Skeletal muscle satellite cell (primary cell): ENCODE data around the gene INPP5A.

ENCODE experiments used
- H3K27me3 ChIP-seq: 2 replicates; pipeline ENCODE4 v1.7.0; 2013; ENCODE audit warnings: low read length; ENCODE audit not compliant: control insufficient read depth, insufficient read depth
- H3K36me3 ChIP-seq: 2 replicates; pipeline ENCODE4 v1.7.0; 2013; ENCODE audit warnings: mild to moderate bottlenecking, control low read depth, low read length; ENCODE audit not compliant: insufficient read depth
- H3K4me1 ChIP-seq: 2 replicates; pipeline ENCODE4 v1.7.0; 2013; ENCODE audit warnings: low read length; ENCODE audit not compliant: control insufficient read depth, insufficient read depth
- H3K4me2 ChIP-seq: 2 replicates; pipeline ENCODE4 v1.7.0; 2013; ENCODE audit warnings: mild to moderate bottlenecking, low read length
- H3K4me3 ChIP-seq: 2 replicates; pipeline ENCODE4 v1.7.0; 2013; ENCODE audit warnings: low read length
- H3K9ac ChIP-seq: 2 replicates; pipeline ENCODE4 v1.7.0; 2013; ENCODE audit warnings: mild to moderate bottlenecking, low read depth, low read length, moderate library complexity
- H3K9me3 ChIP-seq: replicated peaks from 2 replicates; pipeline ENCODE4 v1.7.0; 2013; ENCODE audit warnings: mild to moderate bottlenecking, control low read depth, low read length

INPP5A gene

DNA sequence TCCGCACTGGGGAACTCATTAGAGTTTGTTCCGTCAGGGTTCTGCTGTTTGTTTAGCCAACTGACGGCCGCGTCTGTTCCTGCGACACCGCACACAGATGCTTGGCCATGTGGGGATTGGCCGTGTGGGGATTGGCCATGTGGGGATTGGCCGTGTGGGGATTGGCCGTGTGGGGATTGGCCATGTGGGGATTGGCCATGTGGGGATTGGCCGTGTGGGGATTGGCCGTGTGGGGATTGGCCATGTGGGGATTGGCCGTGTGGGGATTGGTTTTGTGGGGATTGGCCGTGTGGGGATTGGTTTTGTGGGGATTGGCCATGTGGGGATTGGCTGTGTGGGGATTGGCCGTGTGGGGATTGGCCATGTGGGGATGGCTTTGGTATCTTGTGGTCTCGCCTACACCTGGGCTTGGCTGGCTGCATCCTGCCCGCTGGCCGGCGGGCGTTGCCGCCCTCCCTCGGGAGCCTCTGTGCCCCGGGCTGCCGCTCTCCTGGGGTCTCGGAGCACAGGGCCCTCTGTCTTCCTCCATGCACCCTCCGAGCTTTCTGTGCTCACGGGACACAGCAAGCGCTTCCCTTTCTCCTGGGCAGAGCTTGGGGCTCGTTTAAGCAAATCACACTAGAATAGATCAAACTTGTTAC lies 185.9 kb downstream of the INPP5A start:
- no peaks in the 10 kb centered on the region for H3K27me3 ChIP-seq
- no peaks in the 10 kb centered on the region for H3K9me3 ChIP-seq
- H3K9ac ChIP-seq = no peak overlapping the region
- no peaks in the 10 kb centered on the region for H3K4me1 ChIP-seq
- no peaks in the 10 kb centered on the region for H3K36me3 ChIP-seq
- no peak overlapping the region for H3K4me3 ChIP-seq
- H3K4me2 ChIP-seq = no peak overlapping the region

DNA sequence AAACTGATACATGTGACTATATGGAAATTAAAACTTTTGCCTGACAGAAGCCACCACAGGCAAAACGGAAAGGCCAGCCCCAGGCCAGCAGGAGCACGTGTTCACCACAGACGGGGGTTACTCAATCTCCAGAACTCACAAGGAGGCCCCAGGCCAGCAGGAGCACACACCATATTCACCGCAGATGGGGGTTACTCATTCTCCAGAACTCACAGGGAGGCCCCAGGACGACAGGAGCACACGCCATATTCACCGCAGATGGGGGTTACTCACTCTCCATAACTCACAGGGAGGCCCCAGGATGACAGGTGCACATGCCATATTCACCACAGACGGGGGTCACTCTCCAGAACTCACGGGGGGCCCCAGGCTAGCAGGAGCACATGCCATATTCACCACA lies 186.9 kb downstream of the INPP5A start:
- Histone ChIP-seq H3K4me3 (no peak overlapping the region), H3K36me3 (no peaks in the 10 kb centered on the region), H3K4me2 (no peak overlapping the region), H3K27me3 (no peaks in the 10 kb centered on the region), H3K9me3 (no peaks in the 10 kb centered on the region), H3K9ac (no peak overlapping the region), H3K4me1 (no peaks in the 10 kb centered on the region)

DNA sequence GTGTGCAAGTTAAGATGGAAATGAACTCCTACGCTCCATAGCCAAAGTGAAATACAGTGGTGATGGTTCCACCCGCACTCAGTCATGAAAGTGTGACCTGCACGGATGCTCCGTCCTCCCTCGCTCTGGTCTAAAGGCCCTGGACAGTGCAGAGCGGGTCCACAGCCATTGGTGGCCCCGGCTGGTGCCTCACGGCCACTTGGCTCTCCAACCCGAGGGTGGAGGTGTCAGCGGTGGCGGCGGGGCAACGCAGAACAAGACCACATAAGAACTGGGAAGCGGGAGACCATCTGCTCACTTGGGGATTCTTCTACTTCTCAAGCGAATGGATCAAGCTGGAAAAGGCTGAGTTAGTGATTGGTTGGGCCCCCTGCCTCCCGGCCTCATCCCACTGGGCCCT lies 187.6 kb downstream of the INPP5A start:
- Histone ChIP-seq H3K4me2 (no peak overlapping the region), H3K9me3 (no peaks in the 10 kb centered on the region), H3K4me3 (no peak overlapping the region), H3K9ac (no peak overlapping the region), H3K27me3 (no peaks in the 10 kb centered on the region), H3K4me1 (no peaks in the 10 kb centered on the region), H3K36me3 (no peaks in the 10 kb centered on the region)

DNA sequence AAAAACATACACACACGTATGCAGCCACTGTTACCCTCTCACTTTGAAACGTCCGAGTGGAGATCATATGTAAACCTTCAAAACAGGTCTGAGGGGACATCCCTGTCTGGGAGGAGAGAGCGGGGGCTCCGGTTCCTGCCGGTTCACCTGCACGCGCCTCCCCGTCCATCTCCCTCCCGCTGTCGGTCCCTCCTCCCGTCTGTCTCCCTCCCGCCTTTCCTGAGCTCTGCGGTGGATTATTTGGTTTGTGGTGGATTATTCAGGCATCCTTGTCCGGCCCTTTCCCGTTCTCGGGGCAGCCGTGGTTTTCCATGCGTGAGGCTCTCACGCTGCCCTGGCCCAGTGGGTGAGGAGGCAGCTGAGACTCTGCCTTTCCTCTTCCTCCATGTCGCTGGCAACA lies 188.6 kb downstream of the INPP5A start:
- no peaks in the 10 kb centered on the region for H3K4me1 ChIP-seq
- no peak overlapping the region for H3K4me3 ChIP-seq
- H3K4me2 ChIP-seq = no peak overlapping the region
- H3K36me3 ChIP-seq = no peaks in the 10 kb centered on the region
- no peaks in the 10 kb centered on the region for H3K9me3 ChIP-seq
- H3K27me3 ChIP-seq = no peaks in the 10 kb centered on the region
- H3K9ac ChIP-seq = no peak overlapping the region

DNA sequence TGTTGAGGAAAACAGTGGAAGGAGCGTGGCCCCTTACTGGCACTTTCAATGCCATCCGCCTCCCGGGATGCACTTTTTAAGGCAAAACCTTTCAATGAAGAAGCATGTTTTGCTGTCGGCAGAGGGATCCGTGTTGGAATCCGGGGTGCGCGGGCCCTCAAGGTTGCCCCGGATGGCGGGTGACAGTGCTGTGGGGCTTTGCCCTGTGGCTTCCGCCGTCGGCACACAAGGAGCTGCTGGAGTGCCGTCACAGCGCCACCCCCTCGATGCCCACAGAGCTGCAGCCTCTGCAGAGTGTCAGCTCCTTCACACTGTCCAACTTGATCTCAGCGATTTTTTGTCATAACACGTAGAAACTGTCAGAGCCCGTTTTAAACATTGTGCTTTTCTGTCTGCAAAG lies 189.4 kb downstream of the INPP5A start:
- Histone ChIP-seq H3K4me1 (no peaks in the 10 kb centered on the region), H3K4me3 (no peak overlapping the region), H3K36me3 (no peaks in the 10 kb centered on the region), H3K4me2 (no peak overlapping the region), H3K9ac (no peak overlapping the region), H3K9me3 (no peaks in the 10 kb centered on the region), H3K27me3 (no peaks in the 10 kb centered on the region)

DNA sequence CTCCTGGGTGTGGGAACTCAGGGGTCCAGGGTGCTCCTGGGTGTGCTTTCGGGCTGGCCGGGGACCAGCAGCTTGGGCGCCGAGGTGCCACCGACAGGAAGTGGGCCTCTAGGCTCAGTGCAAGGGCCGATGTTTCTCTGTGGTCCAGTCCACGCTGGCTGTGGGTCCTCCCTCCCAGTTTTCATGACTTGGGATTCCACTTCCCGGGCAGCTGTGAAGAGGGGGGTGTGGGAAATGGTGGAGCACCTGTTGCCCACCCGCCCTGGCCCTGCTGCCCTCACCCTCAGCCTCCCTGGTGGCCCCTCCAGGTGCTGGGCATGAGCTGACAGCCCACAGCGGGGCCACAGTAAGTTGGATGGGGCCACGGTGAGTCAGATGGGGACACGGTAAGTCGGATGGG lies 189.8 kb downstream of the INPP5A start:
- no peaks in the 10 kb centered on the region for H3K27me3 ChIP-seq
- no peaks in the 10 kb centered on the region for H3K4me1 ChIP-seq
- no peak overlapping the region for H3K9ac ChIP-seq
- no peaks in the 10 kb centered on the region for H3K9me3 ChIP-seq
- H3K36me3 ChIP-seq = no peaks in the 10 kb centered on the region
- no peak overlapping the region for H3K4me3 ChIP-seq
- no peak overlapping the region for H3K4me2 ChIP-seq

DNA sequence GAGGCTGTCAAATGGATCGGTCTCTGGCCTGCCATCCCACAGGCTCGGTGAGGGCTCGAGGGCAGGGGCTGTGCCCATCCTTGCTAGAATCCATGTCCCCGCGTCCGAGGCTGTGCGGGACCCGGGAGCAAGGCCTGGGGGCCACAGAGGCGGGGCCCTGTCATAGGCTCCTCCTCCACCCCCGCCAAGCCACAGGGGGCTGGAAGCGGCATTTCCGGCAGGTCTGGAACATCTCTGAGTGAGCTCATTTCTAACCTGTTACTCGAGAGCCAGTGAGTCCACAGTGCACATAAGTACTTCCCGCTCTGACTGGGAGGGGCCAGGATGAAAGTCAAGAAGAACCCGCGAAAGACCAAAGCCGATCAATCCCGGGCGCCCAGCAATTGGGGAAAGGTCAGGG lies 190.7 kb downstream of the INPP5A start:
- Histone ChIP-seq H3K27me3 (no peaks in the 10 kb centered on the region), H3K9me3 (no peaks in the 10 kb centered on the region), H3K9ac (no peak overlapping the region), H3K4me2 (no peak overlapping the region), H3K4me1 (no peaks in the 10 kb centered on the region), H3K36me3 (no peaks in the 10 kb centered on the region), H3K4me3 (no peak overlapping the region)

DNA sequence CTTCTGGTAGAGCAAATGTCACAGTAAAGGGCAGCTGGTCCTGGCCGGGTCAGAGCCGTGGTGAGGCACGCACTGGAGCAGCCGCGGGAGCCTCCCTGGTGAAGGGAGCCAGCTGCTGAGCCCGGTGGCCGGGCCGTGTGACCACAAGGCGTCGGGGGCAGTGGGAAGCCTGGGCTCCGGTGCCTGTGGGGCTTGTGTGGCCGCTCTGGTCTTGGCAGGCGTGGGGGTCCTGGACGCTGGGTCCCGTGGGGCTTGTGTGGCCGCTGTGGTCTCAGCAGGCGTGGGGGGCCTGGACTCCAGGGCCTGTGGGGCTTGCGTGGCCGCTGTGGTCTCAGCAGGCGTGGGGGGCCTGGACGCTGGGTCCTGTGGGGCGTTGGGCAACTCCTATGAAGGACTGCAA lies 191.2 kb downstream of the INPP5A start:
- H3K36me3 ChIP-seq = no peaks in the 10 kb centered on the region
- H3K9ac ChIP-seq = no peak overlapping the region
- no peak overlapping the region for H3K4me3 ChIP-seq

DNA sequence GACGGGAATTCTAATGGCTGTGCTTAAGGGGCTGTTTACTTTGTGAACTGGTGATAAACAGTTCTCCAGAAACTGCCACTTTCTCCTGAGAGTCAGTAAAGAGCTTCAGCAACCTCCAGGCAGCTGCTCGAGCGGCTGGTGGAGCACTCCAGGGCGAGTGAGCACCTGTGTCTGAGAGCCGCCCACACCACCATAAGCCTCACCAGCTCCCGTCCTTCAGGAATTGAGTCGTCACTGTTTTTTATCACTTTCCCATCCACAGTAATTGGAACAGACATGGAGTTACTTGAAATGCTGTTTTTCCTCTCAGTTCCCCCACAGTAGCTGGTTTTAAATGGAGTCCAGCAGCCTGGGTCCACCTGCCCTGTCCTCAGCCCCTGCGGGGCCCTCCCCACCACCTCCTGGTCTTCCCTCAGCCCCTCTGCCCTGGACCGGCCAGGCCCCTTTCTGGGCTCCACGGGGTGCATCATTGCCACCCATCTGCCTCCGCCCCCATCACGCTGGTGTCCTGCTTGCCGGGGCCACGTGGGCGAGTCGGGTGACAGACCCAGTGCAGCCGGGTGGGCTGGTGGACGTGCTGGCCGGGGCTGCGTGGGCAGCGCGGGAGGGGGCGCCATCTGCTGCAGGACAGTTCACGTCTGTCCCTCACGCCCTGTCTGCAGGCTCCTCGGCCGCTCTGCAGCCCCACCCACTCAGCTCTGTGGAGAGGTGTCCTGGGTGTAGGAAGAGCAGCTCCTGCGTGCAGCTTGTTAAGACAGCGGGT lies 192.4 kb downstream of the INPP5A start:
- H3K36me3 ChIP-seq = no peaks in the 10 kb centered on the region

More for the DNA sequence above, 191.2 kb downstream of the INPP5A start:
- H3K27me3 ChIP-seq = no peaks in the 10 kb centered on the region
- no peaks in the 10 kb centered on the region for H3K9me3 ChIP-seq
- H3K4me1 ChIP-seq = no peaks in the 10 kb centered on the region
- no peak overlapping the region for H3K4me2 ChIP-seq

DNA sequence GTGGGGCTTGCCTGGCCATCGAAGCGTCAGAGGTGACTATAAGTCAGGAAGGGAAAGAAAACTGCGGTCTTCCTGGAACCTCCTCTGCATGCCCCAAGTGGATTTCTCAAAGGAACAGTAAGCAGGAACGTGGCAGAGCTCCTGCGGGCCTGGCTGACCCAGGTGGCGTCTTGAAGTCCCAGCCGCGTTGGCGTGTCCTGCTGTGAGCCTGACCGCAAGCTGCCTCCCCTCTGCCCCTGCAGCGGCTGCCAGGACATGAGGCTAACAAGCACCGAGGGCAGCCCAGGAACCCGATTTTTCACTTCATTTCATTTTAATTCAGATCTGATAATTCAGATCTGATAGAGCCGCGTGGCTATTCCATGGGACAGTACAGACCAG lies 193.0 kb downstream of the INPP5A start:
- no peaks in the 10 kb centered on the region for H3K27me3 ChIP-seq
- no peaks in the 10 kb centered on the region for H3K36me3 ChIP-seq

More for the DNA sequence above, 192.4 kb downstream of the INPP5A start:
- no peaks in the 10 kb centered on the region for H3K9me3 ChIP-seq
- no peak overlapping the region for H3K9ac ChIP-seq
- H3K4me1 ChIP-seq = no peaks in the 10 kb centered on the region
- no peaks in the 10 kb centered on the region for H3K27me3 ChIP-seq
- H3K4me3 ChIP-seq = no peak overlapping the region
- no peak overlapping the region for H3K4me2 ChIP-seq

DNA sequence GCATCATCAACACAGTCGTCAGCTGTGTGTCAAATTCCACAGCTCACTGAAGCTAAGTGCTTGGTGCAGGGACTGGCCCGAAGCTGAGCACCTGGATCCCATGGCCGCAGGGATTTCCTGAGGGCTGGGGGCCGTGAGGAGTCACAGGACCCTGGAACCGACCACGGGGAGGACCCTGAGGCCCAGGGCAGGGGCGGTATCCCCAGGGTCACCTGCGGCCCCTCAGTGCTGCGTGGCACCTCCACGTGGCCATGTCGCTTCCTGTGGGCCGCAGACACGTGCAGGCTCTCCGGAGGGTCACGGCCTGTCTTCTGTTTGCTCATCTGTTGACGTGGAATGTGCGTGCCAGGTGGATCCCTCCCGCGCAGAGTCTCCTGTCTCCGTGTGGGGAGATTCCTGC lies 194.9 kb downstream of the INPP5A start:
- H3K4me1 ChIP-seq = no peaks in the 10 kb centered on the region

More for the DNA sequence above, 193.0 kb downstream of the INPP5A start:
- Histone ChIP-seq H3K9me3 (no peaks in the 10 kb centered on the region), H3K4me1 (no peaks in the 10 kb centered on the region), H3K4me3 (no peak overlapping the region), H3K9ac (no peak overlapping the region), H3K4me2 (no peak overlapping the region)

DNA sequence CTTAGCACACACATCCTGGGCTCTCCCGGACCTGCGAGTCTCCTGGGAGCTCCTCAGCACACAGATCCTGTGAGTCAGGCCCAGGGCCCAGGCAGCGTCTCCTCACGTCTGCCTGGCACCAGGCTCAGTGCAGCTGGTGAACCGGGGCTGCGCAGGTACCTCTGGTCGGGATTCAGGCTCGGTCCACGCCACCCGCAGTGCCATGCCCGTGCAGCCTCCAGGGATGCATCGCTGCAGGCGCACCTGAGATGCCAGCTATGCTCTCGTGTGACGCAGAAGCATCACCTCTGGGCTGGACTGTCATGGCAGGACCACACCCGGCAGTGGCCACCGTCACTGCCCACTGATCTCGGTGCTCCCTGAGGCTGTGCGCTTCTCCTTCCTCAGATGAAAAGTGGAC lies 196.3 kb downstream of the INPP5A start:
- H3K4me3 ChIP-seq = no peak overlapping the region
- no peak overlapping the region for H3K9ac ChIP-seq
- H3K4me2 ChIP-seq = no peak overlapping the region
- H3K9me3 ChIP-seq = no peaks in the 10 kb centered on the region
- no peaks in the 10 kb centered on the region for H3K27me3 ChIP-seq
- H3K36me3 ChIP-seq = no peaks in the 10 kb centered on the region
- H3K4me1 ChIP-seq = no peaks in the 10 kb centered on the region

More for the DNA sequence above, 194.9 kb downstream of the INPP5A start:
- H3K4me3 ChIP-seq = no peak overlapping the region
- no peak overlapping the region for H3K9ac ChIP-seq
- no peaks in the 10 kb centered on the region for H3K27me3 ChIP-seq
- H3K4me2 ChIP-seq = no peak overlapping the region
- no peaks in the 10 kb centered on the region for H3K36me3 ChIP-seq
- H3K9me3 ChIP-seq = no peaks in the 10 kb centered on the region
